H9 (cell line): ENCODE measurements around the gene RALGPS2. TPM values are rescaled to one million over a fixed set of nuclear protein-coding genes. Genes with fewer than 3 reads are reported as not detected.
A peak's percentile ranks its signal among the peaks of the same experiment; 100 is the strongest.

Experiments used
- DNase-seq: peaks from one replicate; pipeline ENCODE4 v3.0.0-alpha.2; 2017
- H2AFZ ChIP-seq: one replicate; pipeline ENCODE4 v1.6.1; 2013; ENCODE audit warnings: mild to moderate bottlenecking, low read length, control low read depth, moderate library complexity
- H2AK5ac ChIP-seq: 2 replicates; pipeline ENCODE4 v1.6.1; 2013; ENCODE audit warnings: low read length, control low read depth, mixed read lengths; ENCODE audit not compliant: insufficient read length
- H2BK120ac ChIP-seq: one replicate; pipeline ENCODE4 v1.6.1; 2013; ENCODE audit warnings: low read depth, mild to moderate bottlenecking, low read length, control low read depth, inconsistent platforms; ENCODE audit not compliant: poor library complexity, severe bottlenecking
- H2BK12ac ChIP-seq: 2 replicates; pipeline ENCODE4 v1.6.1; 2013; ENCODE audit warnings: low read length, control low read depth, mixed read lengths, low read depth; ENCODE audit not compliant: insufficient read length
- H2BK15ac ChIP-seq: 2 replicates; pipeline ENCODE4 v1.6.1; 2013; ENCODE audit warnings: low read depth, low read length, control low read depth
- H2BK20ac ChIP-seq: one replicate; pipeline ENCODE4 v1.6.1; 2013; ENCODE audit warnings: low read depth, mild to moderate bottlenecking, low read length, control low read depth, inconsistent platforms; ENCODE audit not compliant: poor library complexity, severe bottlenecking
- H2BK5ac ChIP-seq: 2 replicates; pipeline ENCODE4 v1.6.1; 2013; ENCODE audit warnings: low read length, control low read depth, mixed read lengths; ENCODE audit not compliant: insufficient read length
- H3K14ac ChIP-seq: 2 replicates; pipeline ENCODE4 v1.6.1; 2013; ENCODE audit warnings: low read length, control low read depth; ENCODE audit not compliant: insufficient read depth
- H3K18ac ChIP-seq: 2 replicates; pipeline ENCODE4 v1.6.1; 2013; ENCODE audit warnings: low read depth, mild to moderate bottlenecking, mixed read lengths, low read length, control low read depth; ENCODE audit not compliant: insufficient read length
- H3K23ac ChIP-seq: 2 replicates; pipeline ENCODE4 v1.6.1; 2013; ENCODE audit warnings: low read length, control low read depth, mixed read lengths, low read depth; ENCODE audit not compliant: insufficient read length
- H3K23me2 ChIP-seq: 2 replicates; pipeline ENCODE4 v1.6.1; 2013; ENCODE audit warnings: low read depth, mild to moderate bottlenecking, mixed read lengths, low read length, control low read depth; ENCODE audit not compliant: insufficient read length, poor library complexity, severe bottlenecking
- H3K27ac ChIP-seq: 2 replicates; pipeline ENCODE4 v1.5.1; 2013; ENCODE audit warnings: low read length, control low read depth, mixed read lengths, low read depth; ENCODE audit not compliant: insufficient read length
- H3K27me3 ChIP-seq: 2 replicates; pipeline ENCODE4 v1.6.1; 2013; ENCODE audit warnings: low read length, control low read depth, inconsistent platforms; ENCODE audit not compliant: insufficient read depth
- H3K4ac ChIP-seq: 2 replicates; pipeline ENCODE4 v1.6.1; 2013; ENCODE audit warnings: low read depth, mild to moderate bottlenecking, control low read depth, inconsistent platforms, low read length, moderate library complexity
- H3K4me1 ChIP-seq: 2 replicates; pipeline ENCODE4 v1.6.1; 2013; ENCODE audit warnings: low read length, control low read depth, inconsistent platforms; ENCODE audit not compliant: insufficient read depth
- H3K4me2 ChIP-seq: 2 replicates; pipeline ENCODE4 v1.6.1; 2013; ENCODE audit warnings: low read length, control low read depth, mixed read lengths; ENCODE audit not compliant: insufficient read length, insufficient read depth
- H3K56ac ChIP-seq: 2 replicates; pipeline ENCODE4 v1.6.1; 2013; ENCODE audit warnings: low read depth, mild to moderate bottlenecking, mixed read lengths, low read length, control low read depth; ENCODE audit not compliant: insufficient read length
- H3K79me1 ChIP-seq: 2 replicates; pipeline ENCODE4 v1.6.1; 2013; ENCODE audit warnings: low read depth, mild to moderate bottlenecking, moderate library complexity, low read length, control low read depth, inconsistent platforms; ENCODE audit not compliant: insufficient read depth, poor library complexity, severe bottlenecking
- H3K79me2 ChIP-seq: 2 replicates; pipeline ENCODE4 v1.6.1; 2013; ENCODE audit warnings: low read length, control low read depth, inconsistent platforms; ENCODE audit not compliant: insufficient read depth
- H3K9ac ChIP-seq: 2 replicates; pipeline ENCODE4 v1.6.1; 2013; ENCODE audit warnings: low read length, control low read depth, mixed read lengths; ENCODE audit not compliant: insufficient read length; ENCODE audit errors: extremely low read depth
- H3K9me3 ChIP-seq: one replicate; pipeline ENCODE4 v1.6.1; 2013; ENCODE audit warnings: low read depth, low read length, inconsistent platforms; ENCODE audit not compliant: control insufficient read depth
- H3T11ph ChIP-seq: one replicate; pipeline ENCODE4 v1.6.1; 2013; ENCODE audit warnings: mild to moderate bottlenecking, low read length, control low read depth, inconsistent platforms
- H4K20me1 ChIP-seq: one replicate; pipeline ENCODE4 v1.6.1; 2013; ENCODE audit not compliant: control insufficient read depth, insufficient read length, insufficient read depth
- H4K5ac ChIP-seq: 2 replicates; pipeline ENCODE4 v1.6.1; 2013; ENCODE audit warnings: low read depth, mild to moderate bottlenecking, mixed read lengths, low read length, control low read depth; ENCODE audit not compliant: insufficient read length
- H4K8ac ChIP-seq: replicated peaks from 2 replicates; pipeline ENCODE4 v1.6.1; 2013; ENCODE audit warnings: low read length, control low read depth, mixed read lengths, low read depth; ENCODE audit not compliant: insufficient read length
- H4K91ac ChIP-seq: 2 replicates; pipeline ENCODE4 v1.6.1; 2013; ENCODE audit warnings: low read depth, mild to moderate bottlenecking, moderate library complexity, mixed read lengths, low read length, control low read depth; ENCODE audit not compliant: insufficient read length
- H3K27ac Mint-ChIP-seq, 3 experiments: 2 replicates in 2 of 3; 3 replicates in 1 of 3; pipeline ENCODE4 v1.8.0; 2020 to 2021; ENCODE audit warnings: mixed read lengths in 3 of 3, mild to moderate bottlenecking in 1 of 3, moderate library complexity in 1 of 3
- H3K27me3 Mint-ChIP-seq: 2 replicates; pipeline ENCODE4 v1.8.0; 2021; ENCODE audit warnings: low read depth, mild to moderate bottlenecking, moderate library complexity, mixed read lengths
- H3K36me3 Mint-ChIP-seq, 3 experiments: 2 replicates in 2 of 3; 3 replicates in 1 of 3; pipeline ENCODE4 v1.8.0; 2020 to 2021; ENCODE audit warnings: low read depth in 3 of 3, mixed read lengths in 3 of 3; ENCODE audit not compliant: insufficient read depth in 1 of 3
- H3K4me1 Mint-ChIP-seq, 2 experiments: 2 replicates each; pipeline ENCODE4 v1.8.0; 2020; ENCODE audit warnings: mixed read lengths in 2 of 2
- H3K4me3 Mint-ChIP-seq, 2 experiments: 2 replicates in 1 of 2; 3 replicates in 1 of 2; pipeline ENCODE4 v1.8.0; 2020 to 2021; ENCODE audit warnings: mild to moderate bottlenecking in 2 of 2, mixed read lengths in 2 of 2, moderate library complexity in 1 of 2
- H3K9me3 Mint-ChIP-seq, 2 experiments: 2 replicates in 1 of 2; 3 replicates in 1 of 2; pipeline ENCODE4 v1.8.0; 2020; ENCODE audit warnings: mild to moderate bottlenecking in 2 of 2, mixed read lengths in 2 of 2, moderate library complexity in 1 of 2
- CTCF ChIP-seq: fragments of 200-600 bp; sonication (generic); conservative IDR thresholded peaks from 3 replicates; pipeline ENCODE4 v1.8.0; 2021; ENCODE audit warnings: antibody characterized with exemption, mild to moderate bottlenecking
- WGBS: extraction: QIAGEN DNeasy Blood & Tissue Kit; methylation state at CpG from one replicate; pipeline ENCODE4 v1.1.7; 2013; ENCODE audit warnings: missing lambda C conversion rate, low lambda C conversion rate, mixed read lengths; ENCODE audit not compliant: insufficient read length; ENCODE audit errors: extremely low coverage; 5-methylcytosine and 5-hydroxymethylcytosine counted together
- total RNA-seq: library from RNA; stranded (reverse); gene quantifications from 2 replicates; pipeline ENCODE4 v1.2.1, GENCODE V29; 2021

RALGPS2 gene
- total RNA-seq, 1 experiment from 2014 or later, result 32.6 TPM

- H3K27ac Mint-ChIP-seq, result peak overlapping the region in 1 of 3 experiments; percentile 17; a peak in 2 of 7 replicates
- no CpG with 5 or more reads among the region's 2 CpGs for WGBS
- Histone ChIP-seq H2BK20ac (no peak overlapping the region), H3K79me2 (no peaks in the 10 kb centered on the region), H2BK120ac (no peak overlapping the region), H4K91ac (no peak overlapping the region), H4K5ac (no peak overlapping the region), H3K4me1 (no peaks in the 10 kb centered on the region), H2AFZ (no peak overlapping the region), H2BK12ac (no peak overlapping the region), H3K23ac (no peak overlapping the region), H3K9ac (no peak overlapping the region), H2BK5ac (no peak overlapping the region), H3K27me3 (no peaks in the 10 kb centered on the region), H3K18ac (no peak overlapping the region), H2BK15ac (no peak overlapping the region), H3K23me2 (no peaks in the 10 kb centered on the region), H3K4ac (no peak overlapping the region), H3K56ac (no peak overlapping the region), H3K27ac (no peak overlapping the region), H3K4me2 (no peak overlapping the region), H3T11ph (no peak overlapping the region), H4K20me1 (no peaks in the 10 kb centered on the region), H4K8ac (no peak overlapping the region), H3K9me3 (no peaks in the 10 kb centered on the region), H2AK5ac (no peak overlapping the region), H3K79me1 (no peaks in the 10 kb centered on the region), H3K14ac (no peak overlapping the region)
- no peak overlapping the region for H3K4me3 Mint-ChIP-seq
- no peaks in the 10 kb centered on the region for H3K27me3 Mint-ChIP-seq
- H3K9me3 Mint-ChIP-seq, result no peaks in the 10 kb centered on the region
- H3K36me3 Mint-ChIP-seq, result peaks cover 0 to 12% (median 10%) of the 10 kb centered on the region in 3 experiments; a peak in 5 of 7 replicates
- TF ChIP-seq CTCF, result no peak
- no peaks in the 10 kb centered on the region for H3K4me1 Mint-ChIP-seq
- DNase-seq, result no peak
Observed at GRCh38 chr1:178886551-178886950, 161.5 kb downstream of the RALGPS2 start.
